Right atrium auricular region (tissue), 2 donors: ENCODE measurements around the gene KCNMA1. TPM values are rescaled to one million over a fixed set of nuclear protein-coding genes. Genes with fewer than 3 reads are reported as not detected.

Experiments used
- DNase-seq: peaks from one replicate; pipeline ENCODE4 v3.0.0-alpha.2; 2019; ENCODE audit warnings: low spot score
- H3K27ac ChIP-seq, 2 donors: fragments of 200-600 bp; sonication (generic); 1 replicate in 1 of 2; 2 replicates in 1 of 2; pipeline ENCODE4 v1.5.1; 2016 to 2019
- H3K27me3 ChIP-seq, 2 donors: fragments of 200-600 bp; sonication (generic); one replicate each; pipeline versions ENCODE4 v1.5.1 to v1.6.0; 2017 to 2019
- H3K36me3 ChIP-seq: fragments of 200-600 bp; sonication (generic); one replicate; pipeline ENCODE4 v1.5.1; 2016
- H3K4me1 ChIP-seq, 2 donors: fragments of 200-600 bp; sonication (generic); one replicate each; pipeline versions ENCODE4 v1.5.1 to v1.6.0; 2017 to 2019
- H3K4me3 ChIP-seq, 2 donors: fragments of 200-600 bp; sonication (generic); 1 replicate in 1 of 2; 2 replicates in 1 of 2; pipeline ENCODE4 v1.5.1; 2017 to 2019; ENCODE audit warnings: mild to moderate bottlenecking in 1 of 2, moderate library complexity in 1 of 2
- H3K9me3 ChIP-seq, 2 donors: fragments of 200-600 bp; sonication (generic); one replicate each; pipeline ENCODE4 v1.5.1; 2019
- total RNA-seq, 2 donors: library from RNA; depleted of rRNA; stranded (reverse); fragments of >200 nt; gene quantifications; one replicate each; pipeline ENCODE4 v1.1.0, GENCODE V29; 2016
- TF ChIP-seq, protein P1 (sequence below), 2 donors: fragments of 200-600 bp; sonication (generic); IDR thresholded peaks; one replicate each; pipeline ENCODE4 v1.5.1; 2019; ENCODE audit warnings: antibody characterized with exemption in 2 of 2

The KCNMA1 gene
- total RNA-seq, 2 donors from 2014 or later = 2.3 to 3.5 TPM

DNA sequence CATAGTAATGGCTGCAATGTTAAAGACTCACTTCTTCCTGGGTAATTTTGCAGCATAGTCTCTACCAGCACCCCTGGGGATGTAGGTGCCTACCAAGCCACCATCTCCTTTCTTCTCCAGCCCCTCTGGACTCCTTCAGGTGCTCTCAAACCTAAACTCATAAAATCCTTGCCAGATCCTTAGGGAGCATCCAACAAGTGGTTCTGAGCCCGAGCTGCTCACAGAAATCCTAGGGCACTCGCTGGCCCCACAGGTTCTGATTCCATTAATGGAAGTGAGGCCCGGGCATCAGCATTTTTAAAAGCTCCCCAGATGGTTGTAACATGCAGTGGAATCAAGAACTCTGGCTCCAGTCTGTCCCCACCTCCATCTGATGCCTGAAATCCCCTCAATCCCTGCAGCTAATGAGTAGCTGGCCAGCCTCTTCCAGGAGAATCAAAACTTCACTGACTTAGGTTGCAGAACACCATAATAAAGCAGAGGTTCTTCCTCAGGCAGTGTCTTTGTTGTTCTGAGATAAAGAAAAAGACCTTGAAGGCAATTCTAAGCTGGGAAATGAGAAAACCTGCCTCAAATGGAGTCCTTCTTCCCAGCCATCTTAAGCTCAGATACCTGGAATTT lies 336.8 kb downstream of the KCNMA1 start:
- Histone ChIP-seq H3K27ac (no peak overlapping the region), H3K4me3 (no peak overlapping the region), H3K27me3 (no peaks in the 10 kb centered on the region), H3K4me1 (no peaks in the 10 kb centered on the region), H3K9me3 (no peaks in the 10 kb centered on the region), H3K36me3 (no peaks in the 10 kb centered on the region)
- TF ChIP-seq, protein P1, sequence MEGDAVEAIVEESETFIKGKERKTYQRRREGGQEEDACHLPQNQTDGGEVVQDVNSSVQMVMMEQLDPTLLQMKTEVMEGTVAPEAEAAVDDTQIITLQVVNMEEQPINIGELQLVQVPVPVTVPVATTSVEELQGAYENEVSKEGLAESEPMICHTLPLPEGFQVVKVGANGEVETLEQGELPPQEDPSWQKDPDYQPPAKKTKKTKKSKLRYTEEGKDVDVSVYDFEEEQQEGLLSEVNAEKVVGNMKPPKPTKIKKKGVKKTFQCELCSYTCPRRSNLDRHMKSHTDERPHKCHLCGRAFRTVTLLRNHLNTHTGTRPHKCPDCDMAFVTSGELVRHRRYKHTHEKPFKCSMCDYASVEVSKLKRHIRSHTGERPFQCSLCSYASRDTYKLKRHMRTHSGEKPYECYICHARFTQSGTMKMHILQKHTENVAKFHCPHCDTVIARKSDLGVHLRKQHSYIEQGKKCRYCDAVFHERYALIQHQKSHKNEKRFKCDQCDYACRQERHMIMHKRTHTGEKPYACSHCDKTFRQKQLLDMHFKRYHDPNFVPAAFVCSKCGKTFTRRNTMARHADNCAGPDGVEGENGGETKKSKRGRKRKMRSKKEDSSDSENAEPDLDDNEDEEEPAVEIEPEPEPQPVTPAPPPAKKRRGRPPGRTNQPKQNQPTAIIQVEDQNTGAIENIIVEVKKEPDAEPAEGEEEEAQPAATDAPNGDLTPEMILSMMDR (IDR thresholded peaks at IDR 0.05) = no peak
- no peak for DNase-seq

DNA sequence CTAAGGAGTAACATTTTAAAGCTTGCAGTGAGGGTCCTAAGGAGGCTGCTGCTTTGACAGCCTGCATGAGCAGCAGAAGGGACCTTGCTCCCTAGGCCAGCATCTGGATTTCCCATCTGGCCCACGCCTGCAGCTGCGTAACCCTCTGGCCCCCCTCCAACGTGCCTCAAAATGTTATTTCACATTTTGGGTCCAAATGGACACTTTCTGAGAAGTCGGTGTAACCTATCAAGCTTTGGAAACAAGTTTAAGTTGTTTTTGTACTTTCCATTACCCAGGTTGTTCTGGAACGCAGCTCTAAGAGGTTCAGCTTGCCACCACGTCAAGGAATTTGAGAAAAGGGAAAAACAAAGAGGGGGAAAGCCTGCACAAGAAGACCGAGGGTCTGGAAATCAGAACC lies 338.3 kb downstream of the KCNMA1 start:
- no peak overlapping the region for H3K27ac ChIP-seq
- no peaks in the 10 kb centered on the region for H3K27me3 ChIP-seq
- no peaks in the 10 kb centered on the region for H3K36me3 ChIP-seq
- H3K4me3 ChIP-seq = no peak overlapping the region
- H3K9me3 ChIP-seq = no peaks in the 10 kb centered on the region
- no peaks in the 10 kb centered on the region for H3K4me1 ChIP-seq
- TF ChIP-seq, protein P1 (IDR thresholded peaks at IDR 0.05) = no peak
- no peak for DNase-seq

DNA sequence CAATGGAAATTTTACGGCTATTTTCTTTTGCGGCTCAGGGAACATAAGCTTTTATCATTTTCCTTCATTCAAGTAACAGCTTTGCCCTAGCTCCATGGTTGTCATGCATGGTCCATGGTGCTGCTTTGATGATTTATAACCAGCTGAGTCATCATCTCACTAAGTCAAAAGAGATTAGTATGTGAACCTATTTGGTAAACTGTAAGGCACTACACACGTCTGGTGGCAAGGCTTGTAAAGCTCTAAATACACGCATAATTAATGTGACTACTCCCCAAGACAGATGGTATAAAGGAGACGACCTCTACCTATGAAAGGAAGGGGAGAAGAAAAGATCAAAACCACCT lies 340.2 kb downstream of the KCNMA1 start:
- Histone ChIP-seq H3K9me3 (no peaks in the 10 kb centered on the region), H3K27ac (no peak overlapping the region), H3K27me3 (no peaks in the 10 kb centered on the region), H3K4me1 (no peaks in the 10 kb centered on the region), H3K36me3 (no peaks in the 10 kb centered on the region), H3K4me3 (no peak overlapping the region)
- DNase-seq = no peak
- TF ChIP-seq, protein P1 (IDR thresholded peaks at IDR 0.05) = no peak

DNA sequence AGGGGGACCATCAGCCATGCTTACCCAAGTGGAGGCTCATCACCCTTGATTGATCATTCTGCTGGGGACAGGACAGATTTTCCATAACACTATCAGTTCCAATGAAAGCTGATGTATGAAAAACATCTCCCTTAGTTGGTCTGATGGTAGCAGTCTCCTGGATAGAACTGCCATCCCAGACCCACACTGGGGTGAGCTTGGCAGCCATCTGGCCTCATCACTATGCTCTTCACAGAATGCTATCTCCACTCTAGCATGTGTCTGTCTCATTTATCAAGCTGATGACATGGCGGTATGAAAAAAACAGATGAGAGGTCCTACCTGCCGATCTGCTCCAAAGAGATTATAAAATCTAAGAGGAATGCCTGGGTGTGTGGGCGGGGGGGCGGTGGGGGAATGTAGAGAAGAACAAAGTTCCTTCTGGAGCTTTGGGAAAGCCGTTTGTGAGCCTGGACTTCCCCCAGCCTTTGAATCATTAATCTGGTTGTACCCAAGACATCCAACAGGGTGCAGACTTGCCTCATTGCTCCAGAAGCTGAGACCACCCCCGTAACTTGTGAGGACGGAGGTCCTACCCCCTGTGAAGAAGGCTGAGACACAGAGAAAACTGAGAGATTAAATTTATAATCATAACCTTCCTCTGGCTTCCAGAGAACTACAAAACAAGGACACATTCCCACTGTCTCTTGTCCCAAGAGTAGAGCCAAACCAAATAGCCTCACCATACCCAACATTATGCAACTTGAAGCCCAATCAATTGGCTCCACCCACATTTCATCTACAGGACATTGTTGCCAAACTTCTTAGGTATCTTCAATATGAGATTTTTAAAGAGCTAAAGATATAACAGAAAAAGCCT lies 340.8 kb downstream of the KCNMA1 start:
- Histone ChIP-seq H3K9me3 (no peaks in the 10 kb centered on the region), H3K27ac (no peak overlapping the region), H3K27me3 (no peaks in the 10 kb centered on the region), H3K4me1 (no peaks in the 10 kb centered on the region), H3K36me3 (no peaks in the 10 kb centered on the region), H3K4me3 (no peak overlapping the region)
- TF ChIP-seq, protein P1 (IDR thresholded peaks at IDR 0.05) = no peak
- DNase-seq = no peak

DNA sequence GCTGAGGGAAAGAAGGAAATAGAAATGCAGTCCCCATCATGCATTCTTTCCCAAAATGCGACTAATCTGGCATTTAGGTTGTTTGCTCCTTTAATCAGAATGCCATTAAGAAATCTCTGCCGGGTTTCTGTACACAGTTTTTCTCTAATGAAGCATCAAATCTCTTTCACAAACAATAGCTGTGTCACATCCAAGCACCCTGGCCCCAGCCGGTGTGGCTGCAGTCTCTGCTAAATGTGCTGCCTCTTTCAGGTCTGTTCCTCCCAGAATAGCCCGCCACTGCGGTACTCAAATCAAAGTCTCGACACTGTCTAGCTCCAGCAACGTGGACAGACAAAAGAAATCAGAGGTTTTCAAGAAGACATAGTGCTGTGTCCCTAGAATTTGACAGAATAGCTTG lies 343.8 kb downstream of the KCNMA1 start:
- H3K9me3 ChIP-seq = no peaks in the 10 kb centered on the region
- TF ChIP-seq, protein P1 (IDR thresholded peaks at IDR 0.05) = no peak
- DNase-seq = no peak
- no peak overlapping the region for H3K27ac ChIP-seq
- H3K4me3 ChIP-seq = no peak overlapping the region
- H3K27me3 ChIP-seq = no peaks in the 10 kb centered on the region
- no peaks in the 10 kb centered on the region for H3K36me3 ChIP-seq
- H3K4me1 ChIP-seq = no peaks in the 10 kb centered on the region
